HEK293T (cell line): ENCODE data around the gene CFTR.

Experiments
- FOXM1 ChIP-seq: fragments of 450-650 bp; IDR thresholded peaks from 2 replicates; pipeline ENCODE4 v1.6.1; 2017; ENCODE audit warnings: mild to moderate bottlenecking, borderline replicate concordance
- SUZ12 ChIP-seq: fragments of 450-650 bp; IDR thresholded peaks from 2 replicates; pipeline ENCODE4 v1.6.1; 2016; ENCODE audit warnings: mild to moderate bottlenecking

GRCh38 chr7:117530390-117530789 is 50.6 kb downstream of the CFTR start:
- TF ChIP-seq SUZ12 = no peak
- TF ChIP-seq FOXM1 = no peak
